Epithelial cell of proximal tubule (primary cell): Measurements from ENCODE around the gene CACNA1C. TPM values are rescaled to one million over a fixed set of nuclear protein-coding genes. Genes with fewer than 3 reads are reported as not detected.

Experiments used
- DNase-seq: peaks from one replicate; pipeline ENCODE4 v3.0.0-alpha.2; 2011; ENCODE audit warnings: low read depth
- H3K4me3 ChIP-seq: 2 replicates; pipeline ENCODE4 v1.5.1; 2011; ENCODE audit warnings: low read depth, mild to moderate bottlenecking, low read length
- CTCF ChIP-seq: conservative IDR thresholded peaks from 2 replicates; pipeline ENCODE4 v1.5.1; 2012; ENCODE audit warnings: low read depth, mild to moderate bottlenecking, low read length
- total RNA-seq: library from RNA; depleted of rRNA; stranded (reverse); fragments of >200 nt; gene quantifications from 2 replicates; pipeline ENCODE4 v1.2.3, GENCODE V29; 2015

The CACNA1C gene
- total RNA-seq, 1 donor from 2014 or later: not detected

- DNase-seq: no peak
- TF ChIP-seq CTCF: no peak
- no peak overlapping the region for H3K4me3 ChIP-seq
Observed at GRCh38 chr12:2422591-2422990, 369.8 kb downstream of the CACNA1C start.

GRCh38 chr12:2429032-2429431, 376.2 kb downstream of the CACNA1C start:
- no peak overlapping the region for H3K4me3 ChIP-seq
- no peak for DNase-seq
- TF ChIP-seq CTCF: no peak

- no peak for TF ChIP-seq CTCF
- no peak for DNase-seq
- H3K4me3 ChIP-seq: no peak overlapping the region
Observed at GRCh38 chr12:2431810-2432209, 379.0 kb downstream of the CACNA1C start.

GRCh38 chr12:2432856-2433255, 380.1 kb downstream of the CACNA1C start:
- no peak for DNase-seq
- no peak overlapping the region for H3K4me3 ChIP-seq
- no peak for TF ChIP-seq CTCF

- no peak for TF ChIP-seq CTCF
- DNase-seq: no peak
- H3K4me3 ChIP-seq: no peak overlapping the region
Observed at GRCh38 chr12:2435511-2435910, 382.7 kb downstream of the CACNA1C start.

- H3K4me3 ChIP-seq: no peak overlapping the region
- no peak for DNase-seq
- no peak for TF ChIP-seq CTCF
Observed at GRCh38 chr12:2439332-2440100, 386.7 kb downstream of the CACNA1C start.

- no peak for TF ChIP-seq CTCF
- no peak overlapping the region for H3K4me3 ChIP-seq
- no peak for DNase-seq
Observed at GRCh38 chr12:2443776-2444175, 391.0 kb downstream of the CACNA1C start.
